GM18502 (cell line): ENCODE data around the gene PPM1H.
"Not testable (repeated sequence)": the region's sequence is repeated elsewhere in the genome, so short reads cannot be mapped to it uniquely, and the experiment has no call there.

Source experiments
- ATAC-seq: cut with Tn5 transposase; IDR thresholded peaks from one replicate; pipeline ENCODE4 v1.9.1; 2021; ENCODE audit warnings: mild to moderate bottlenecking; ENCODE audit not compliant: unreplicated experiment, poor library complexity

Gene PPM1H

DNA sequence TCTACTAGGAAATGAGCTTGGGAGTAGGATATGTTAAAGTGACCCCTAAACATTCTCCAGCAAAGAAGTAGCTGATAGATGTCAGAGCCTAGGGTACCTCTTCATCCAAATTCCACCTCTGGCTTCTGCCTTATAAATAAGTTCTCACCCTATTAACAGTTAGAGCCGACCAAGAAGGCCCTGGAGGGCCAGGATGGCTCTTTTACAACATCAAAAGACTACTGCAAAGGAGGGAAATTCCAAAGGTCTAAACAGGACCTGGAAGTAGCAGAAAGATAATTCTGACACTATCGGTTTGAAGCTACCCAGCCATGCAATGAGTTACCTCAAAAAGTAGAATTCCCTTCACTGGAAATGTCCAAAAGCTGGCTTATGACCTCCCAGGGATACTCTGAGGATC is 90.0 kb downstream of the PPM1H start:
- ATAC-seq: no peak

DNA sequence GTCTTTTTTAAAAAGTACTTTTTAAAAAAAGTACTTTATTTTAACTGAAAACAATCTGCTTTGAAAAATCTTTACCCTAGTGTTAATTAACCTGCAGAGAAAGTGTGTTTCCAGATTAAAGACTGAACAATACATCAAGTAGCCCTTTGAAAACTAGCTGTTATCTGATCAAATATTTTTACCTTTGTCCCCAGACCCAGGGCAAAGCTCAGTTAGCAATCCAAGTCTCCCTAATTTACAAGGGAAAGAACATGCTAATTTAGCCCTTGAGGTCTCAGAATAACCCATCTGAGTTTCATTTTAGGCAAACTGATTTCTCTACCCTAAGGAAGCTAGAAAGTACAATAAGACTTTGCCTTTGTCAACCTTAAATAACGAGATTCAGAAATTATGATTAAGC is 91.2 kb downstream of the PPM1H start:
- no peak for ATAC-seq

DNA sequence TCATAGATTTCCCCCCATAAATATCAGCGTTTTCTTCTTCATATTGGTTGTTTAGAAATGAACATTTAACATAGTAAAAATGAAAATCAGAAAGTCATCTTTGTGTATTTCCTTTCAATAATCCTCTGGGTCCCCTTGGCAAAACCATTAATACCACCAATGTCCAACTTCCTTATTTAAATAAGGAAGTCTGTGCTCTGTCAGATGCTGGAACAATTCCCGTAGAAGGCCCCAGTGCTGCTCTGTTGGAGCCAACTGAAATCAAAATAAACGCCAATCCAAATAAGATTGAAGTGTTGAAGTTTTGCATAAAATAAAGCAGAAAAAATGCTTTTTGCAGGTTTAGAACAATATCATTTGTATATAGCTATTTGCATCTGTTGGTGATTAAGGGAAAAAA is 93.1 kb downstream of the PPM1H start:
- no peak for ATAC-seq

DNA sequence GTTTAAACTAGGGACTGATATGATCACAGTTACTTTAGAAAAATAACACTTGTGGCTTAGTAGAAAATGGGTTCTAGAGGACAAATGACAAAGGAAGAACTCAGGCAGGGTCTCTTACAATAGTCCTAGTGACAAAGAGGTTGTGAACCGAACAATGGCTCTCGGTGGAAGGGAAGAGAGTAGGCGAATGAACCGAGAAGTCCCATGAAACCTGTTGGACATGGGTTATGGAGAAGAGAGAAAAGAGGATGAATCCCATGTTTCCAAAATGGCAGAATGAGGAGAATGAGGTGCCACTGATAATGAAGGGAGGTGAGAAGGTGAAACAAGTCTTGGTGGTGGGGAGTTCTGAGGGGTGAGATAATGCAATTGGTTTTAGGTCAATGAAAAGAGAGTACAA is 94.1 kb downstream of the PPM1H start:
- no peak for ATAC-seq

DNA sequence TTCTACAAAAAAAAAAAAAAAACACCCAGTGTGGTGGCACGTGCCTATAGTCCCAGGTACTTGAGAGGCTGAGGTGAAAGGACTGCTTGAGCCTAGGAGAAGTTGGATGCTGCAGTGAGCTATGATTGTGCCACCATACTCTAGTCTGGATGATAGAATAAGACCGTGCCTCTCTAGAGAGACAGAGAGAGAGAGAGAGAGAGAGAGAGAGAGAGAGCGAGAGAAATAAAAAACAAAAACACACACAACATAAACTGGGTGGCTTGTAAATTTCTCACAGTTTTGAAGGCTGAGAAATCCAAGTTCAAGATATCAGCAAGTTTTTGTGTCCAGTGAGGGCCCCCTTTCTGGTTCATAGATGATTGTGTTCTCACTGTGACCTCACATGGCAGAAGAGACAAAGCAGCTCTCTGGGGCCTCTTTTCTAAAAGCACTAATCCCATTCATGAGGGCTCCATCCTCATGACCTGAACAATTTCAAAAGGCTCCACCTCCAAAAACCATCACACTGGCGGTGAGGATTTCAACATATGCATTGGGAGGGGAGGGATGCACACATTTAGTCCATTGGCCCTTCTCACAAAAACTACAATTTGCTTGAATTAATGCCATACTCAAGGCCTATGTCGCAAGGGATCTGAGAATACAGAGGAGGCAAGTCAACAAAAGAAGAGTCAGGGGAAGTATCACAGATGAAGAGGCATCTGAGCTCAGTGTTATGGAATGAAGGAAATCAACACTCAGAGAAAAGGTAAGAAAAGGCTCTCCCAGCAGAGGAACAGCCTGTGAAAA is 94.9 kb downstream of the PPM1H start:
- no peak for ATAC-seq

DNA sequence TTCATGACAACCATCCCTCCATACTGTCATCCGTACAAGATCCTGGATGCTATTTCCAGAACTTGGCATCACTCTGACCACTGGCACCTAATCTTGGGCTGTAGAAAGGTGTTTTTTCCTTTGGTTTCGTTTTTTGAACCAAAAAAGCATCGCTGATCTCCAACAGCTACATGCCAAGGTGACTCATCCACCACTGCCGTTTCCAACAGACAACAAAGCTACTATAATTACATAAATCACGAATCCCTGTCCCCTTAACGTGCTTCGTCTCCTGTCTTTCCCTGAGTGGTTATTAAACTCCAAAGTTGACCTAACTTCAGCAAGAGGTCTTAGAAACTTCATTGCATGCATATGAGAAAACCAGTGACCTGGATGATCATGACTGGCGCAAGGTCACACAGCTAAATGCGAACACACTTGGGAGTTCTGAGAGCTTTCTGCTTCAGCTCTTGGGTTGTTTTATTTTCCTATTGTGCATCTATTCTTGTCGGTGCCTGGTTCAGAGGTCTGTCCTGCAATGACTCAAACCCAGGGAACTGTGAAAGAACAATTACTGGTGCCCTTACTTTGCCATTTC is 99.9 kb downstream of the PPM1H start:
- ATAC-seq: peak; percentile 85

DNA sequence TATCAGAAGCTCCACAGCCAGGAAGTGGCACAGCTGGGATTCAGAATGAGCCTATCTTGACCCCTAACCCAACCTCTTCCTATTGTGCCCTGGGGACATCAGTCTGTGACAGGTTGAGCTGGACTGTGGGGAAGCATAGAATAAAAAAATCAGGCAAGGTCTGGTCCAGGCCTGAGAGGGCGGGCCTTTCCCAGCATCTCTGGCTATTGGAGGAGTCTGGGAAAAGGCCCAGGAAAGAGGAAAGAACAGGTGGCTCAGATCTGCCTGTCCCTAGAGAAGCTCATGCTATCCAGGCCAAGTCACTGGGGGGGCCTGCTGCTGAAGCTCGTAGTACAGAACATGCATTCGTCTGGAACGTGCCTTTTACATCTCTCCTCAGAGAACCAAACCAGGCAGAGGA is 100.5 kb downstream of the PPM1H start:
- ATAC-seq: no peak

DNA sequence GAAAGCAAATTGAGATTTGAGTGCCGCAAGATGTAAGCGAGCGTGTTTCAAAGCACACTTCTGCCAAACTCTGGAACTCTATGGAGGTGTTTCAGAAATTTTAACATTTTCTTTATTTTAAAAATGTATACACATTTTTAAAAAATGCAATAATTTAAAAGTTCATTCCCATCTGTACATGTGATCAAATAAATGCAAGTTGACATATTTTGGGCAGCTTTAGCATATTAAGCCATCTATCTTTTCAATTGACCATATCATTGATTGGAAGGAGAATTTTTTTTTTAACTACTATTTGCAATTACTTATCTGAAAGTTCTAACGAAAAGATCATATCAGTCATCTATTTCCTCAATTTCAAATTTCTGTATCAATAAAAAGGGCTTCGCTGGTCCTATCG is 101.3 kb downstream of the PPM1H start:
- no peak for ATAC-seq

DNA sequence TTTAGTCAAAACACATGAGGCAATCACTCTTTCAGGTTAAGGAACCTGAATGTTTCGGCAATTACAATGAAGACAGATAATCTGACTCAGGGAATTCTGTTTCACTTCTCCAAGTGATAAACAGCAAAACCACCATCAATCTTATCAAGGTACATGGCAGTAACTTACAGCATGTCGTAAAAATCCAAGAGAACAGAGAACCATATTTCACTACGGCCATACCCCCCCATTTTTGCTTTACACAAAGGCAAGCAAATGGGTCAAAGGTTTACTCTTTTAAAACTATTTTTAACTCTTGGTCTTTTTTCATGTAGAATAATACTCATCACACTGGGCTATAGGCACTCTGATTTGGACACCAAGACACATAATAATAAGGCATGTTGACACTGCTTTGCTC is 102.4 kb downstream of the PPM1H start:
- ATAC-seq: no peak

DNA sequence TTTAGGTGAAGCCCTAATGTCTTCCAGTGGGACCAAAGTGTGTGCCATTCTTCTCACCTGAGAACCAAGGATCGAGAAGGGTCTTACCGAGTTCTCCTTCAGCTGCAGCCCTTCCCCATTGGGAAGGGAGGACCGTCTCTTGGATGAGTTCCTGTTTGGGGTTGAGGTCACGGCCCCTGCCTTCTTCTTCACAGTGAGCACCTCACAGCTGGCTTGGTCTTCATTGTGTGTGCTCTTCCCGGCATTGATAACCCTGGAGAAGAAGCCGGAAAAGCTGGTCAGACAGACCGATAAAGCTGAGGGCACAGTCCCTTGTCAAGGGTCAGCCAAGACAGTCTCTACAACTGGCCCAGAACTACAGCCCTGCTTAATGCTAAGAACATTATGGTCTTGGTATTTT is 102.9 kb downstream of the PPM1H start:
- ATAC-seq: no peak

DNA sequence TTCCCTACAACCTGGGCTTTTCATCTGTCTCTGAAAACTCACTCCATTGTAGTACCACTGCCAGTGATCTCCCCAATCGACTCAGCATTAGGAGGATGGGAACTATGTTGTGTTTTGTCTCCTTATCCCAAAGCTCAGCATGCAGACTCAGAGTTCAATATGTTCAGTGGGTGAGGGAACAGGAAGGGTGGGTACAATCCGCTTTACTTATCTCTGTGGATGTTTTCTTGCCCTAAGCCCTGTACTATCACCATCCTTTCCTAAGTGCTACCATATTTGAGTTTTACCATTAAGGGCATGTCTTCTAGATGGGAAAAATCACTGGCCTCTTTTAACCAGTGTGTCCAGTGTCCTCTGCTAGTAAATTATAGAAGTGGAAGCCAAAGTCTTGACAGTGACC is 107.1 kb downstream of the PPM1H start:
- ATAC-seq: no peak

DNA sequence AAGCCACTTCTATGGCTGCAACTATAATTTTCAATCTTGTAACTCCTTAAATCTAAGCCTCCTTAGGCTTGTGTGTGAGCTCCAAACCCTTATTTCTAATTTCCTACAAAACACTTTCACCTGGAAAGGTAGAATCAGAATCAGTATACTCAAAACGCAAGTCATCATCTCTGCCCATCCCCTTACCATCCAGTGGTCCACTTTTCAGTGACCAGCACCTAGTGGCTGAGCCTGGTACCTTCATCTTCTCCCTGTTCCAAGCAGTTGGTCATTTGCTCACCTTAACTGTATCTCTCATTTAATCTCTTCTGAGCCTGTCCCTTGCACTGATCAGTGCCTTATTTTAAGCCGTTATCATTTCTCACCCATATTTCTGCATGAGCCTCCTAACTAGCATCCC is 107.9 kb downstream of the PPM1H start:
- no peak for ATAC-seq

DNA sequence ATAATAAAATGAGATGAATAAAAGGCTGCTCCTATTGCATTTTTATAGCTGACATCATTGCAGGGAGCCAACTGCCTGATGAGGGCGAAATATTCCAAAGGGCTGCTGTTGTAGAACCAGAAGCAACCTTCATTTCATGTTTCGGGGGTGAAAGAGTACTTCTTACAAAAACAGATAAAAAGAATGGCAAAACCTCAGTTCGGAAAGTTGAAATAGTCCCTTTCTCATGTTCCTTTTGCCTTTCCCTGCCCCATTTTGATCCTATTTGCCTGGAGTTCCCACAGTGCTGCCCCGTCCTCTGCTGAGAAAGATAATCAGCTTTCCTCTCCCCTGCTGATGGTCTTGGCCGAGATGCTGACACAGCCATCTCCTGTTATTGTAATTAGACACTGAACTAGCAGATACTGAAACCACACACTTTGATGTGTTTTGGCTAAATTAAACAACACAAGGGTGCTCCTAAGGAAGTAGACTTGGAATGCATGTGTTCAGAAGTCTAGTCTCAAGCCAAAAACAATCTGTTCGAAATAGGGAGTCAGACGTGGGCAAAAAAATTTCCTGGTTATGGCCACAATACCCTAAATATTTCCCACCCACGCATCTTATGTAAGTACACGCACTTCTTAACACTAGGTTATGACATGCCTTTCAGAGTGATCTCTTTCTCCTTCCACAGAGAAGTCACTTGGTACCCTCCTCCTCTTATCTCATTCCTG is 117.2 kb downstream of the PPM1H start:
- no peak for ATAC-seq

DNA sequence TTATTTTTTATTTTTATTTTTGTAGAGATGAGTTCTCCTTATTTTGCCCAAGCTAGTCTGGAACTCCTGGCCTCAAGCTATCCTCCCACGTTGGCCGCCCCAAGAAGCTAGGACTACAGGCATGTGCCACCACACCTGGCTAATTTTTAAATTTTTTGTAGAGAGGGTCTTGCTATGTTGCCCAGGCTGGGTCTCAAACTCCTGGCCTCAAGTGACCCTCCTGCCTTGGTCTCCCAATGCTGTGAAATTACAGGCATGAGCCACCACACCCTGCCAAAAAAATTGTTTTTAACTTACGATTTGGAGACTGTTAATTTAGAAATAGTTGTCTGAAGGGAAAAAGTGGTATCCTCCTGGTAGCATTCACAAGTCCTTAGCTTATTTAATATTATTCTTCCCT is 120.7 kb downstream of the PPM1H start:
- ATAC-seq: no peak

DNA sequence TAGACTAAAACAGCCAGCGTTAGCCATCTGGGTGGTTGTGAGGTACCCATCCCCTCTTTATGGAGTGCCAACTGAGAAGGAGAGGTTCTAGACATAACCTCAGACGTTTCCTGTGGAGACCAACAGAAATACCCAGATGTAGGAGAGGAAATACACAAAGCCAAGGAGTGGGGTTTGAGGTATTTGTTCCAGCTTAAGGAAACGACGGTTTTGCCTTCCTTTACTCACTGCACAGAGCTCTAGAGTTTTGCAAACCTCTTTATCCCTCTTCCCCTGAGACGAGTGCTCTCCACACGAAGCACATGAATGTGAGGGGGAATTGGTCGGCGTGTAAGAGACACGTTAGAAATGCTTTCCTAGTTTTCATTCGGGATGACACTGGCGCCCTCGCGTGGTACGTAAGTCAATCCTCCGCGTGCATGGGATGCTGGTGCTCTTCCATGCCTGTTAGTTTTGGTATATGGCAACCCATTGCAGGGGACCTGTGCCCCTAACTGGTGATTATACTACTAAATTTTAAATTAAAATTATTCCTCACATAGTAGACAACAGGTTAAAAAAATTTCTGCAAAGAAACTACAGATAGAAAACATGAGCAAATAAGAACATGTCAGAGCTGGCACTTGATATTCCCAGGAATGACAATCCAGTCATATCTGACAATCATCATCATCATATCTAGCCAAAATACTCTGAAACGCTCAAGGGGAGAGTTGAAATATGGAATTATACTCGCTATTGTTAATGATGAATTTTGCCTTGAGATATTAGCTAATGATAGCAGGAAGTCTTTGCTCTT is 121.7 kb downstream of the PPM1H start:
- ATAC-seq: peak; percentile 61

DNA sequence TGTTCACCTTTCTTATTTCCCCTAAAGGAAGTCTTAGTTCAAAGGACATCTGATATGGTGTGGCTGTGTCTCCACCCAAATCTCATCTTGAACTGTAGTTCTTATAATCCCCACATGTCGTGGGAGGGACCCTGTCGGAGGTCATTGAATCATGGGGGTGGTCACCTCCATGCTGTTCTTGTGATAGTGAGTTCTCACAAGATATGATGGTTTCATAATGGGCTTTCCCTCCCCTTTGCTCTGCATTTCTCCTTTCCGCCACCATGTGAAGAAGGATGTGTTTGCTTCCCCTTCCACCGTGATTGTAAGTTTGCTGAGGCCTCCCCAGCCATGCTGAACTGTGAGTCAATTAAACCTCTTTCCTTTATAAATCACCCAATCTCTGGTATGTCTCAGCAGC is 123.5 kb downstream of the PPM1H start:
- not testable (repeated sequence) for ATAC-seq

DNA sequence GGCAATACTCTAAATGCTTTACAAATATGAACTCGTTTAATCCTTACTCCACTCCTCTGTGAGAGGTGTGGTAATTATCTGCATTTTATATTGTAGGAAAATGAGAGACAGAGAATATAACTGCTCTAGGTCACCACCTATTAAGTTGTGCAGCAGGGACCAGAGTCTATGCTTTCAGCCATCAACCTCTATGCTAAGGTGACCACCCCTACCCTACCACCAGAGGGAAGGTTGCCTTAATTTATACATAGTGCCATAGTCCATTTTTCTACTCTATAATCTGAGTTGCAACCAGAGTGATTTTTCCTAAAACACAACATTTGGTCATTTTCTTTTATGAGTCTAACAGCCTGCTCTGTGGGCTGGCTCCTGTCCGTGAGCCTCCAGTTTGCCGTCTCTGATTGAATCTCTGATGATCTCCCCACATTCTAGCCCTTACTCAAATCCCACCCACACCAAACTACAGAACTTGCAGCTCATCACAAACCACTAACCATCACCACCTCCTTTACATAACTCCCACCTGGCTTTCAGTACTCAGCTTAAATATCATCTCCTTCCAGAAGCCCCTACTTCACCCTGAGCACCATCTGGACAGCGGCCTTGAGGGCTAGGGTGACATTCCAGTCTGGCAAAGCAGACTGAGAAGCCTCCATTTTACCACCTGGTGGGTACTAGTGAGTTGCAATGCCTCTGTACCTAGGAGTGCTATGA is 126.6 kb downstream of the PPM1H start:
- peak; percentile 80 for ATAC-seq

DNA sequence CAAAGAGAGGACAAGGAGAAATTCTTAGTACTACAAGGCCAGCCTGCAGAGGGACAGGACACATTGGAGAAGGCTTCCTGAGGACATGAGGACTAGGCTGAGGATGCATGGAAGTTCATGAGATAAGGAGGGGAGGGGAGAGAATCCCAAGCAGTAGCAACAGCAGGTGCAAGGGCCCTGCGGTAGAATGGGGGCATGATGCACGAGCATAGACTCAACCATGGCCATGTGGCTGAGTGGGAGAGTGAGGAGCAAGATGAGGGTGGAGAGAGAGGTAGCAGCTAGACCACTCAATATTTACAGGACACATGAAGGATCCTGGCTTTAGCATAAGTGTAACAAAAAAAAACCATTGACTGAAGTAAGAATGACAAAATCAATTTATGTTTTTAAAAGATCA is 128.1 kb downstream of the PPM1H start:
- no peak for ATAC-seq

DNA sequence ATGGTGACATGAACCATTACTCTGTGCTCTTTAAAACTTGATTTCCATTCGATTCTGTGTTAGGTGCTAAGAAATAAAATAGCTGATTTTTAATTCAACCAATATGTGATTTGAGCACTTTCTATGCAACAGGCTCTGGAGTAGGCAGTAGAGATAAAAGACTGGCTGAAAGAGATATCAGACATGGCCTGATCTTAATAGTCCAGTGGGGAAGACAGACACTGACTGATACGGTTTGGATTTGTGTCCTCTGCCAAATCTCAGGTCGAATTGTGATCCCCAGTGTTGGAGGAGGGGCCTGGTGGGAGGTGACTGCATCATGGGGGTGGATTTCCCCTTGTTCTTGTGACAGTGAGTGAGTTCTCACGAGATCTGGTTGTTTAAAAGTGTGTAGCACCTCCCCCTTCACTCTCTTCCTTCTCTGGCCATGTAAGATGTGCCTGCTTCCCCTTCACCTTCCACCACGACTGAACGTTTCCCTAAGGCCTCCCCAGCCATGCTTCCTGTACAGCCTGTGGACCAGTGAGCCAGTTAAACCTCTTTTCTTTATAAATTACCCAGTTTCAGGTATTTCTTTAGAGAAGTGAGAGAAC is 128.6 kb downstream of the PPM1H start:
- ATAC-seq: no peak

DNA sequence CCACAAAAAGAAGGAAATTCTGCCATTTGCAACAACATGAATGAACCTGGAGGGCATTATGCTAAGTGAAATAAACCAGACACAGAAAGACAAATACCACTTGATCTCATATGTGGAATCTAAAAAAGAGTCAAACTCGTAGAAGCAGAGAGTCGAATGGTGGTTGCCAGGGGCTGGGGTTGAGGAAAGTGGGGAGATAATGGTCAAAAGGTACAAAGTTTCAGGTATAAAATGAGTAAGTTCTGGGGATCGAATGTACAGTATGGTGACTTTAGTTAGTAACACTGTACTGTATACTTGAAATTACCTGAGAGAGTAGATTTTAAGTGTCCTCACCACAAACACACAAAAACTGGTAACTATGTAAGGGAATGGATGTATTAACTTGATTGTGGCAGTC is 129.4 kb downstream of the PPM1H start:
- peak; percentile 48 for ATAC-seq
